EH (cell line): ENCODE results near the gene TMEFF2.

ENCODE experiments used
- DNase-seq: peaks from one replicate; pipeline ENCODE4 v3.0.0-alpha.2; 2015; ENCODE audit warnings: low read depth

Gene TMEFF2

GRCh38 chr2:191899410-191899809, 295.3 kb downstream of the TMEFF2 start:
- DNase-seq = peak; percentile 88
